Thoracic aorta (tissue), 2 donors: Measurements from ENCODE around the gene ARFRP1. TPM values are rescaled to one million over a fixed set of nuclear protein-coding genes. Genes with fewer than 3 reads are reported as not detected.

Experiments used
- ATAC-seq: fragments of 150-250 bp; one replicate; pipeline ENCODE4 v1.8.0; 2017; ENCODE audit warnings: low read depth; ENCODE audit not compliant: insufficient number of reproducible peaks, low FRiP score
- DNase-seq: peaks from one replicate; pipeline ENCODE4 v3.0.0-alpha.2; 2020; ENCODE audit warnings: low spot score
- H3K27ac ChIP-seq, 2 donors: fragments of 200-600 bp; sonication (generic); 1 replicate in 1 of 2; 2 replicates in 1 of 2; pipeline ENCODE4 v1.5.1; 2016; ENCODE audit warnings: mild to moderate bottlenecking in 2 of 2, moderate library complexity in 2 of 2
- H3K27me3 ChIP-seq: fragments of 200-600 bp; sonication (generic); replicated peaks from 2 replicates; pipeline ENCODE4 v1.6.0; 2016; ENCODE audit warnings: mild to moderate bottlenecking; ENCODE audit not compliant: insufficient read depth
- H3K36me3 ChIP-seq: fragments of 200-600 bp; sonication (generic); one replicate; pipeline ENCODE4 v1.5.1; 2016
- H3K4me1 ChIP-seq, 2 donors: fragments of 200-600 bp; sonication (generic); 1 replicate in 1 of 2; 2 replicates in 1 of 2; pipeline versions ENCODE4 v1.5.1 to v1.6.0; 2016; ENCODE audit warnings: low read depth in 2 of 2, mild to moderate bottlenecking in 1 of 2; ENCODE audit not compliant: control insufficient read depth in 1 of 2
- H3K4me3 ChIP-seq: fragments of 200-600 bp; sonication (generic); 2 replicates; pipeline ENCODE4 v1.5.1; 2016; ENCODE audit warnings: mild to moderate bottlenecking
- H3K9me3 ChIP-seq: fragments of 200-600 bp; sonication (generic); 2 replicates; pipeline ENCODE4 v1.5.1; 2016
- CTCF ChIP-seq: fragments of 200-600 bp; sonication (generic); IDR thresholded peaks from one replicate; pipeline ENCODE4 v1.5.1; 2019; ENCODE audit warnings: antibody characterized with exemption
- total RNA-seq, 2 donors: library from RNA; depleted of rRNA; stranded (reverse); fragments of >200 nt; gene quantifications; one replicate each; pipeline versions ENCODE4 v1.1.0 to v1.2.3, GENCODE V29; 2016

Gene ARFRP1
- total RNA-seq, 2 donors from 2014 or later: 56.4 to 57.8 TPM

GRCh38 chr20:63704749-63705117 lies 3.0 kb downstream of the ARFRP1 start:
- DNase-seq: no peak
- ATAC-seq: no peak
- Histone ChIP-seq H3K27ac (no peak overlapping the region), H3K36me3 (peaks cover 23% of the 10 kb centered on the region), H3K9me3 (no peaks in the 10 kb centered on the region), H3K4me1 (peaks cover 22 to 31% of the 10 kb centered on the region in 2 donors), H3K27me3 (no peaks in the 10 kb centered on the region), H3K4me3 (no peak overlapping the region)
- no peak for TF ChIP-seq CTCF

GRCh38 chr20:63703976-63704748 lies 3.6 kb downstream of the ARFRP1 start:
- H3K9me3 ChIP-seq: no peaks in the 10 kb centered on the region
- peaks cover 23% of the 10 kb centered on the region for H3K36me3 ChIP-seq
- H3K4me3 ChIP-seq: no peak overlapping the region
- DNase-seq (no peak), ATAC-seq (no peak)
- H3K27me3 ChIP-seq: no peaks in the 10 kb centered on the region
- peaks cover 24 to 31% of the 10 kb centered on the region in 2 donors for H3K4me1 ChIP-seq
- no peak overlapping the region for H3K27ac ChIP-seq
- no peak for TF ChIP-seq CTCF

GRCh38 chr20:63703471-63703975 lies 4.3 kb downstream of the ARFRP1 start:
- Histone ChIP-seq H3K9me3 (no peaks in the 10 kb centered on the region), H3K27me3 (no peaks in the 10 kb centered on the region), H3K4me3 (no peak overlapping the region), H3K27ac (no peak overlapping the region), H3K4me1 (peaks cover 24 to 31% of the 10 kb centered on the region in 2 donors), H3K36me3 (peaks cover 23% of the 10 kb centered on the region)
- no peak for ATAC-seq
- no peak for TF ChIP-seq CTCF
- no peak for DNase-seq

- ATAC-seq: no peak
- no peak for DNase-seq
- H3K36me3 ChIP-seq: peaks cover 25% of the 10 kb centered on the region
Measured at GRCh38 chr20:63702751-63703470, 4.9 kb downstream of the ARFRP1 start.

More at GRCh38 chr20:63702751-63703470, 4.9 kb downstream of the ARFRP1 start:
- Histone ChIP-seq H3K4me3 (no peak overlapping the region), H3K27ac (no peak overlapping the region), H3K9me3 (no peaks in the 10 kb centered on the region), H3K4me1 (peaks cover 28 to 35% of the 10 kb centered on the region in 2 donors), H3K27me3 (no peaks in the 10 kb centered on the region)
- TF ChIP-seq CTCF: no peak
